Measurements from ENCODE around the gene ESPL1.
A peak's percentile ranks its signal among the peaks of the same experiment; 100 is the strongest.

DNA sequence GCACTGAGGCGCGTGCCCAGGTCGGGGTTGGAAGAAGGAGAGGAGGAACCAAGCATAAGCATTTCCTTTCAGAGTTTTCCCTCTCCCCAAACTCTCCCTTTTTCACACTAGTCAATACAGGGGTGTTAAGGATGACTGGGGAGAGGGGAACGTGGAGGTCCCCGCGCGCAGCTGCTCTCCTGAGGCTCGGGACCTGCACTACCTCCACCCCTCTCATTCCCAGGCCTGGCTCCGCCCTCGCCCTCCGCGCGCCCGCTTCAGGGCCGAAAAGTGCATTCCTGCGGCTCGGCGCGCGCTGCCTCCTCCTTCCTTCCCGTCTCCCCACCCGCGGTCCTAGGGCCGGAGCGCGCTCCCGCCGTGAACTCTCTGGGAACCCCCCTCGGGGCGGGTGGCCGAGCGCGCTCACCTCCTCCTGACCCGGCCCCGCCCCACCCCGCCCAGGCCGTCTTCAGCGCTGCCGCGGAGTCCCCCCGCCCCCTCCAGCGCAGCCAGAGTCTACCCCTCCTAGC is 47.4 kb upstream of the ESPL1 start:
- TF ChIP-seq, protein P1, sequence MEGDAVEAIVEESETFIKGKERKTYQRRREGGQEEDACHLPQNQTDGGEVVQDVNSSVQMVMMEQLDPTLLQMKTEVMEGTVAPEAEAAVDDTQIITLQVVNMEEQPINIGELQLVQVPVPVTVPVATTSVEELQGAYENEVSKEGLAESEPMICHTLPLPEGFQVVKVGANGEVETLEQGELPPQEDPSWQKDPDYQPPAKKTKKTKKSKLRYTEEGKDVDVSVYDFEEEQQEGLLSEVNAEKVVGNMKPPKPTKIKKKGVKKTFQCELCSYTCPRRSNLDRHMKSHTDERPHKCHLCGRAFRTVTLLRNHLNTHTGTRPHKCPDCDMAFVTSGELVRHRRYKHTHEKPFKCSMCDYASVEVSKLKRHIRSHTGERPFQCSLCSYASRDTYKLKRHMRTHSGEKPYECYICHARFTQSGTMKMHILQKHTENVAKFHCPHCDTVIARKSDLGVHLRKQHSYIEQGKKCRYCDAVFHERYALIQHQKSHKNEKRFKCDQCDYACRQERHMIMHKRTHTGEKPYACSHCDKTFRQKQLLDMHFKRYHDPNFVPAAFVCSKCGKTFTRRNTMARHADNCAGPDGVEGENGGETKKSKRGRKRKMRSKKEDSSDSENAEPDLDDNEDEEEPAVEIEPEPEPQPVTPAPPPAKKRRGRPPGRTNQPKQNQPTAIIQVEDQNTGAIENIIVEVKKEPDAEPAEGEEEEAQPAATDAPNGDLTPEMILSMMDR (IDR thresholded peaks at IDR 0.05), result no peak
- TF ChIP-seq POLR2AphosphoS5 (IDR thresholded peaks at IDR 0.05) (peak; percentile 51), POLR2A (IDR thresholded peaks at IDR 0.05) (no peak), EP300 (IDR thresholded peaks at IDR 0.05) (no peak)

All from gastroesophageal sphincter (tissue), 3 donors.